H1 (cell line): ENCODE data around the gene APOC4.

ENCODE experiments used
- CHD2 ChIP-seq: IDR thresholded peaks from 2 replicates; pipeline ENCODE4 v1.6.1; 2012; ENCODE audit warnings: low read length, improper control_type of control experiment
- MAFK ChIP-seq: IDR thresholded peaks from 2 replicates; pipeline ENCODE4 v1.6.1; 2012; ENCODE audit warnings: low read depth, mild to moderate bottlenecking, improper control_type of control experiment, low read length

- no peak for TF ChIP-seq CHD2
- no peak for TF ChIP-seq MAFK
Observed at GRCh38 chr19:44931541-44931940, 10.5 kb upstream of the APOC4 start.
